ACHN (cell line): ENCODE measurements around the gene NECTIN1.
A peak's percentile ranks its signal among the peaks of the same experiment; 100 is the strongest.

ENCODE experiments used
- DNase-seq: peaks from one replicate; pipeline ENCODE4 v3.0.0-alpha.2; 2015
- in situ Hi-C: cut with HindIII; loops from 2 replicates; pipeline ENCODE4 v1.10.0; 2017; ENCODE audit warnings: low sequenced_read_pairs, low pct_ligation_motif_present, low pct_unique_long_range_greater_than_20kb

Gene NECTIN1

GRCh38 chr11:119685111-119685746, 43.8 kb downstream of the NECTIN1 start:
- in situ Hi-C loops, result no loop called here
- no peak for DNase-seq

GRCh38 chr11:119684361-119685110, 44.5 kb downstream of the NECTIN1 start:
- in situ Hi-C loops, result no loop called here
- DNase-seq, result peak; percentile 57

GRCh38 chr11:119683783-119684182, 45.2 kb downstream of the NECTIN1 start:
- DNase-seq, result no peak
- in situ Hi-C loops, result no loop called here

GRCh38 chr11:119681361-119681910, 47.6 kb downstream of the NECTIN1 start:
- no peak for DNase-seq
- in situ Hi-C loops, result no loop called here

GRCh38 chr11:119680541-119681360, 48.2 kb downstream of the NECTIN1 start:
- DNase-seq, result no peak
- in situ Hi-C loops, result no loop called here

- no peak for DNase-seq
- in situ Hi-C loops, result no loop called here
Measured at GRCh38 chr11:119679346-119679745, 49.7 kb downstream of the NECTIN1 start.

GRCh38 chr11:119678351-119678750, 50.6 kb downstream of the NECTIN1 start:
- in situ Hi-C loops, result no loop called here
- DNase-seq, result no peak

- DNase-seq, result no peak
- in situ Hi-C loops, result no loop called here
Measured at GRCh38 chr11:119677840-119678239, 51.2 kb downstream of the NECTIN1 start.

- in situ Hi-C loops, result no loop called here
- no peak for DNase-seq
Measured at GRCh38 chr11:119676461-119677020, 52.5 kb downstream of the NECTIN1 start.

- peak; percentile 3 for DNase-seq
Measured at GRCh38 chr11:119673759-119674336, 55.2 kb downstream of the NECTIN1 start.

GRCh38 chr11:119673052-119673758, 55.8 kb downstream of the NECTIN1 start:
- DNase-seq, result no peak
- in situ Hi-C loops, result no loop called here

More at GRCh38 chr11:119673759-119674336, 55.2 kb downstream of the NECTIN1 start:
- in situ Hi-C loops, result no loop called here

- no peak for DNase-seq
- in situ Hi-C loops, result no loop called here
Measured at GRCh38 chr11:119672597-119672996, 56.4 kb downstream of the NECTIN1 start.

GRCh38 chr11:119671561-119672015, 57.4 kb downstream of the NECTIN1 start:
- no peak for DNase-seq
- in situ Hi-C loops, result no loop called here

- in situ Hi-C loops, result no loop called here
- no peak for DNase-seq
Measured at GRCh38 chr11:119671051-119671450, 57.9 kb downstream of the NECTIN1 start.

GRCh38 chr11:119669487-119669886, 59.5 kb downstream of the NECTIN1 start:
- in situ Hi-C loops, result no loop called here
- DNase-seq, result no peak

GRCh38 chr11:119668676-119669075, 60.3 kb downstream of the NECTIN1 start:
- no peak for DNase-seq
- in situ Hi-C loops, result no loop called here

GRCh38 chr11:119666463-119667131, 62.4 kb downstream of the NECTIN1 start:
- in situ Hi-C loops, result no loop called here
- DNase-seq, result peak; percentile 66
